Ovary (tissue), 9 donors: ENCODE data around the gene SEPTIN5. TPM values are rescaled to one million over a fixed set of nuclear protein-coding genes. Genes with fewer than 3 reads are reported as not detected.
"Not testable (repeated sequence)": the region's sequence is repeated elsewhere in the genome, so short reads cannot be mapped to it uniquely, and the experiment has no call there.

Experiments used
- DNase-seq, 5 donors: peaks; one replicate each; pipeline ENCODE4 v3.0.0-alpha.2; 2019 to 2020
- H3K27ac ChIP-seq, 2 donors: fragments of 200-600 bp; one replicate each; pipeline versions ENCODE4 v1.5.1 to v1.8.0; 2019 to 2022
- H3K27me3 ChIP-seq: fragments of 200-600 bp; one replicate; pipeline ENCODE4 v1.8.0; 2022
- H3K36me3 ChIP-seq: fragments of 200-600 bp; sonication (generic); one replicate; pipeline ENCODE4 v1.5.1; 2019
- H3K4me1 ChIP-seq: one replicate; pipeline ENCODE4 v1.8.1; 2013; ENCODE audit warnings: mild to moderate bottlenecking, moderate library complexity; ENCODE audit not compliant: insufficient read depth
- H3K4me3 ChIP-seq: fragments of 200-600 bp; sonication (generic); one replicate; pipeline ENCODE4 v1.5.1; 2017
- H3K9me3 ChIP-seq, 2 donors: fragments of 200-600 bp in 1 of 2; sonication (generic) in 1 of 2; one replicate each; pipeline versions ENCODE4 v1.5.1 to v1.8.1; 2013 to 2019; ENCODE audit warnings: mild to moderate bottlenecking in 1 of 2, moderate library complexity in 1 of 2
- CTCF ChIP-seq, 3 donors: fragments of 450-650 bp in 2 of 3; fragments of 200-600 bp in 1 of 3; IDR thresholded peaks; one replicate each; pipeline versions ENCODE4 v1.5.1 to v1.8.0; 2016 to 2022; ENCODE audit warnings: antibody characterized with exemption in 3 of 3, mild to moderate bottlenecking in 1 of 3
- EP300 ChIP-seq: sonication (generic); formaldehyde crosslinking; IDR thresholded peaks from one replicate; pipeline ENCODE4 v1.6.1; 2017; ENCODE audit warnings: antibody characterized with exemption
- POLR2A ChIP-seq: fragments of 450-650 bp; IDR thresholded peaks from one replicate; pipeline ENCODE4 v1.6.1; 2017; ENCODE audit warnings: antibody characterized with exemption, mild to moderate bottlenecking, moderate library complexity
- WGBS, 3 donors: extraction: QIAGEN DNeasy Blood & Tissue Kit in 1 of 3; methylation state at CpG; one replicate each; pipeline versions ENCODE4 v1.1.5 to v1.1.7; 2013 to 2017; 5-methylcytosine and 5-hydroxymethylcytosine counted together
- intact Hi-C, 4 donors: fragments of 100-400 bp; cut with DNase I; formaldehyde crosslinking; loops; one replicate each; pipeline versions ENCODE4 v1.11.0 to v1.15.1; 2022 to 2023
- polyA plus RNA-seq, 2 donors: library from polyadenylated mRNA; stranded (reverse); fragments of 200-250 nt in 1 of 2; fragments of 350-450 nt in 1 of 2; fragmentation: Illumina TruSeq in 1 of 2; extraction: RNeasy Lipid Tissue Mini Kit (QIAGEN cat#74804) in 1 of 2; gene quantifications; one replicate each; pipeline ENCODE4 v1.2.3, GENCODE V29; 2013 to 2014
- total RNA-seq, 7 donors: library from RNA; depleted of rRNA in 2 of 7; stranded (reverse); fragments of >200 nt in 2 of 7; fragmentation: NEBNext Ultra II Directional in 3 of 7; extraction: Animal tissue kit (Norgen Biotek cat#: 25700) in 3 of 7; gene quantifications; one replicate each; pipeline versions ENCODE4 v1.1.0 to v1.2.4, GENCODE V29; 2016 to 2023
- donor health status: DM: no; HTN: no; CAD: no; lungs with moderate emphysema.
- donor health status: DM: no; HTN: no; CAD: no.
- donor health status: Bipolar disorder and iron deficiency.
- donor health status: DM: yes; HTN: yes; CAD: no.
- donor health status: DM: no; HTN: no; CAD: no.
- donor health status: DM: yes; HTN: yes; CAD: no.

Gene SEPTIN5
- total and polyA plus RNA-seq, 9 donors, result 21.0 to 55.0 (median 30.9) TPM

DNA sequence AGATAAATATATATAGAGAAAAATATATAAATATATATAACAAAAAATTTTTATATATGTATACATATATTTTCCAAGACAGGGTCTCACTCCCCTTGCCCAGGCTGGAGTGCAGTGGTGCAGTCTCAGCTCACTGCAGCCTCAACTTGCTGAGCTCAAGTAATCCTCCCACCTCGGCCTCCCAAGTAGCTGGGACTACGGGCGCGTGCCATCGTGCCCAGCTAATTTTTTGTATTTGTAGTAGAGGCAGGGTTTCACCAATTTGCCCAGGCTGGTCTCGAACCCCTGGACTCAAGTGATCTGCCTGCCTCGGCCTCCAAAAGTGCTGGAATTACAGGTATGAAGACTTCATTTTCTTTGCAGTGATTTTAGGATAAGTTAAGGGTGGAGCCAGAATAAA is 38.9 kb upstream of the SEPTIN5 start:
- no peaks in the 10 kb centered on the region for H3K36me3 ChIP-seq
- H3K4me1 ChIP-seq, result no peaks in the 10 kb centered on the region
- H3K27me3 ChIP-seq, result no peaks in the 10 kb centered on the region
- WGBS, 3 donors, result 87 to 91% (median 88%) methylated on average over 7 of the region's 7 CpGs
- no peak overlapping the region for H3K4me3 ChIP-seq
- no peak for TF ChIP-seq CTCF (IDR thresholded peaks at IDR 0.05)
- no peak for TF ChIP-seq EP300
- no peak for TF ChIP-seq POLR2A
- intact Hi-C loops, result no loop called here
- DNase-seq, result no peak
- H3K9me3 ChIP-seq, result no peaks in the 10 kb centered on the region
- no peak overlapping the region for H3K27ac ChIP-seq

DNA sequence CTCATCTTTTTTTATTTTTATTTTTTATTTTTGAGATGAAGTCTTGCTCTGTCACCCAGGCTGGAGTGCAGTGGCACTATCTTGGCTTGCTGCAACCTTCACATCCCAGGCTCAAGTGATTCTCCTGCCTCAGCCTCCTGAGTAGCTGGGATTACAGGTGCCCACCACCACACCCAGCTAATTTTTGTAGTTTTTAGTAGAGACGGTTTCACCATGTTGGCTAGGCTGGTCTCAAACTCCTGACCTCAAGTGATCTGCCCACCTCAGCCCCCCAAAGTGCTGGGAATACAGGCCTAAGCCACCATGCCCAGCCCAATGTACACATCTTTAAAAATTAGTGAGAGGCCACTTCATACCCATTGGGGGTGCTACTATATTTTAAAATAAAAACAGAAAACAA is 37.9 kb upstream of the SEPTIN5 start:
- 58 to 87% (median 69%) methylated on average over 1 of the region's 1 CpG for WGBS, 3 donors
- H3K9me3 ChIP-seq, H3K4me1 ChIP-seq, intact Hi-C loops, H3K27ac ChIP-seq, H3K27me3 ChIP-seq, H3K36me3 ChIP-seq, DNase-seq, H3K4me3 ChIP-seq: not testable (repeated sequence)

DNA sequence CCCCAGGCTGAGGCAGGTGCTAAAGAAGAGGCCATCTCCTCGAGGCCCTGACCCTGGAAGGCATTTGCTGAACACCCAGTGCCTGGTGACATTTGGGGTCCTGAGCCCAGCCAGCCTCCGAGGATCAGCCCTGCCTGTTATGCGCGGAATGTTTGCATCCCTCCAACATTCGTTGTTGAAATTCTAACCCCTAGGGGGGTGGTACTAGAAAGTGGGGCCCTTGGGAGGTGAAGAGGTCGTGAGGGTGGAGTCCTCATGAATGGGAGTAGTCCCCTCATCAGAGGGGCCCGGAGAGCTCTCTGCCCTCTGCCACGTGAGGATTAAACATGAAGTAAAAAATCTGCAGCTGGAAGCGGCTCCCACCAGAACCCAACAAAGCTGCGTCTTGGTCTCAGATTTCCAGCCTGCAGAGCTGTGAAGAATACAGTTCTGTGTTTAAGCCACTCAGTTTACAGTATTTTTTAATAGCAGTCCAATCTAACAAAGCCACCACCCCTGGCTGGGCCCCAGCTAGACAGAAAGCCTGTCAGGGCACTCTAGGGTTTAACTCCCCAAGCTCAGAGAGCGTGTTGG is 35.3 kb upstream of the SEPTIN5 start:
- Histone ChIP-seq H3K4me1 (no peaks in the 10 kb centered on the region), H3K27me3 (no peaks in the 10 kb centered on the region), H3K4me3 (no peak overlapping the region), H3K27ac (no peak overlapping the region), H3K36me3 (no peaks in the 10 kb centered on the region), H3K9me3 (no peaks in the 10 kb centered on the region)
- TF ChIP-seq EP300 (no peak), CTCF (IDR thresholded peaks at IDR 0.05) (no peak), POLR2A (no peak)
- no peak for DNase-seq
- WGBS, 3 donors, result 48 to 52% (median 51%) methylated on average over 11 of the region's 11 CpGs
- intact Hi-C loops, result no loop called here

DNA sequence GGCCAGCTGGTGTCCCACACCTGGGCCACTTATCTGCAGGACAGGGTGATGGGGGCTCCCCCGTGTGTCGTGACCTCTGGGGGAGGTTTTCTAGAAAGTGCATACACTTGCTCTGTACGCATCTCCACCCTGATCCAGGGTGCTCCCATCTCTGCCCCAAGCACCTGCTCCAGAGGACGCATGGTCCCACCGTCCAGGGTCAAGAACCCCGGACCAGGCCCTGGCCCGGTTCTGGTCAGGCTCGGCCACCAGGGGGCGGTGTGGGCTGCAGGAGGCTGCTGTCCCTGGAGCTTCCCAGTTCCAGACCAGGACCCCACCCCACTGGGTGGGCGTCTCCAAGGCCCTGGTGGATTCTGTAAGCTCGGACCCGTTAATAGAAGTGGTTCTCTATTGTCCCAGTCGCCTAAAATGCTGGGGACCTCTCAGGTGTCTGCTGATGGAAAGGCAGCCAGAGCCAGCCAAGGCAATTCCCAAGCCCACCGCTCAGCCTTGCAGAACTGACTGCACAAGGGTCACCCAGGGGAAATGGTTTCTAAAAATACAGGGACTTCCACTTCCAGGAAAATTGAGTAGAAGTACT is 34.7 kb upstream of the SEPTIN5 start:
- peak; percentile 17 to 51 (median 46) for DNase-seq
- intact Hi-C loops, result no loop called here

More for the DNA sequence above, 34.7 kb upstream of the SEPTIN5 start:
- H3K36me3 ChIP-seq, result no peaks in the 10 kb centered on the region
- H3K4me3 ChIP-seq, result no peak overlapping the region
- H3K27me3 ChIP-seq, result no peaks in the 10 kb centered on the region
- H3K27ac ChIP-seq, result no peak overlapping the region
- H3K9me3 ChIP-seq, result no peaks in the 10 kb centered on the region
- WGBS, 3 donors, result 24 to 30% (median 28%) methylated on average over 13 to 14 of the region's 14 CpGs
- TF ChIP-seq CTCF (IDR thresholded peaks at IDR 0.05) (peak; percentile 27 to 59 (median 30)), EP300 (no peak), POLR2A (no peak)
- no peaks in the 10 kb centered on the region for H3K4me1 ChIP-seq
